GM12892 (cell line): ENCODE data around the gene C1orf94. TPM values are rescaled to one million over a fixed set of nuclear protein-coding genes. Genes with fewer than 3 reads are reported as not detected.

Source experiments
- DNase-seq: peaks from one replicate; pipeline ENCODE4 v3.0.0; 2011; ENCODE audit not compliant: insufficient read length
- FAIRE-seq: peaks from 2 replicates; lab custom pipeline; 2011; peaks lifted over from hg19 to GRCh38; lab: Jason Lieb, UNC
- POLR2A ChIP-seq: IDR thresholded peaks from 2 replicates; pipeline ENCODE4 v1.6.1; 2011; ENCODE audit warnings: low read depth, low read length, control low read depth
- POLR2AphosphoS5 ChIP-seq: IDR thresholded peaks from 2 replicates; pipeline ENCODE4 v1.6.1; 2011; ENCODE audit warnings: low read depth, low read length, control low read depth
- TAF1 ChIP-seq: IDR thresholded peaks from 2 replicates; pipeline ENCODE4 v1.6.1; 2011; ENCODE audit warnings: low read depth, mild to moderate bottlenecking, control low read depth, low read length, borderline replicate concordance
- polyA plus RNA-seq: library from polyadenylated mRNA; unstranded; fragments of >200 nt; gene quantifications from one replicate; pipeline ENCODE4 v1.2.1, GENCODE V29; 2012; ENCODE audit warnings: missing spikeins, inconsistent platforms; ENCODE audit not compliant: missing spikeins

Gene C1orf94
- not detected for polyA plus RNA-seq

- FAIRE-seq, result no peak
- DNase-seq, result no peak
- no peak for TF ChIP-seq POLR2A
- no peak for TF ChIP-seq TAF1
- no peak for TF ChIP-seq POLR2AphosphoS5
Measured at GRCh38 chr1:34176830-34177603, at the start of gene C1orf94. TSS of gene C1orf94 (plus strand) at chr1:34176907. CDS start at chr1:34177790, 883 bp downstream.

- TF ChIP-seq POLR2AphosphoS5, result no peak
- FAIRE-seq (no peak), DNase-seq (no peak)
Measured at GRCh38 chr1:34127006-34128000, 49.4 kb upstream of the C1orf94 start.

GRCh38 chr1:34128186-34128889 is 48.4 kb upstream of the C1orf94 start:
- DNase-seq (no peak), FAIRE-seq (no peak)
- TF ChIP-seq POLR2AphosphoS5 (no peak), POLR2A (no peak), TAF1 (no peak)

GRCh38 chr1:34129630-34130029 is 47.1 kb upstream of the C1orf94 start:
- no peak for DNase-seq
- FAIRE-seq, result no peak
- TF ChIP-seq TAF1, result no peak
- TF ChIP-seq POLR2AphosphoS5, result no peak
- no peak for TF ChIP-seq POLR2A

- DNase-seq, result no peak
- no peak for FAIRE-seq
- TF ChIP-seq POLR2A (no peak), TAF1 (no peak)
Measured at GRCh38 chr1:34130306-34130705, 46.4 kb upstream of the C1orf94 start.

- DNase-seq (no peak), FAIRE-seq (no peak)
- no peak for TF ChIP-seq POLR2A
Measured at GRCh38 chr1:34131396-34132160, 45.1 kb upstream of the C1orf94 start.

- no peak for TF ChIP-seq POLR2A
- no peak for TF ChIP-seq TAF1
- TF ChIP-seq POLR2AphosphoS5, result no peak
- FAIRE-seq (no peak), DNase-seq (no peak)
Measured at GRCh38 chr1:34132161-34132420, 44.6 kb upstream of the C1orf94 start.

- DNase-seq (no peak), FAIRE-seq (no peak)
- TF ChIP-seq POLR2AphosphoS5 (no peak), POLR2A (no peak), TAF1 (no peak)
Measured at GRCh38 chr1:34137411-34137810, 39.3 kb upstream of the C1orf94 start.

GRCh38 chr1:34140011-34140676 is 36.6 kb upstream of the C1orf94 start:
- TF ChIP-seq TAF1, result no peak
- no peak for TF ChIP-seq POLR2A
- no peak for TF ChIP-seq POLR2AphosphoS5
- no peak for DNase-seq
- FAIRE-seq, result no peak

- DNase-seq, result no peak
- TF ChIP-seq POLR2AphosphoS5, result no peak
- TF ChIP-seq POLR2A, result no peak
- TF ChIP-seq TAF1, result no peak
- FAIRE-seq, result no peak
Measured at GRCh38 chr1:34143975-34144374, 32.7 kb upstream of the C1orf94 start.
